PC-3 (cell line): ENCODE data around the gene PDZD2. TPM values are rescaled to one million over a fixed set of nuclear protein-coding genes. Genes with fewer than 3 reads are reported as not detected.

ENCODE experiments used
- ATAC-seq: fragments of 200-7000 bp; cut with Tn5 transposase; 2 replicates; pipeline ENCODE4 v1.9.1; 2020; ENCODE audit warnings: mild to moderate bottlenecking, moderate library complexity
- BruUV-seq: library from RNA; stranded (reverse); fragments of 400-500 nt; replicated peaks from 2 replicates; lab custom pipeline; 2021; lab: Mats Ljungman, UMichigan
- CTCF ChIA-PET: fragments of 300-600 bp; sonication (Branson Sonifier 250); formaldehyde crosslinking; loops from one replicate; lab custom pipeline; 2022; ENCODE audit warnings: antibody characterized with exemption; lab: Charles Lee
- POLR2A ChIA-PET: fragments of 300-600 bp; sonication (Branson Sonifier 250); formaldehyde crosslinking; loops from one replicate; lab custom pipeline; 2022; ENCODE audit warnings: antibody characterized with exemption; ENCODE audit not compliant: unreplicated experiment; lab: Charles Lee
- DNase-seq: peaks from one replicate; pipeline ENCODE4 v3.0.0-alpha.2; 2015
- H2AFZ ChIP-seq: fragments of 300-600 bp; sonication (generic); 2 replicates; pipeline ENCODE4 v1.6.0; 2016; ENCODE audit warnings: antibody characterized with exemption, low read length
- H3F3A ChIP-seq: fragments of 300-600 bp; sonication (generic); one replicate; pipeline ENCODE4 v1.6.0; 2017; ENCODE audit warnings: antibody characterized with exemption, low read length, control low read depth, mild to moderate bottlenecking; ENCODE audit not compliant: unreplicated experiment
- H3K27ac ChIP-seq: fragments of 300-600 bp; sonication (generic); 2 replicates; pipeline ENCODE4 v1.5.1; 2016; ENCODE audit warnings: mild to moderate bottlenecking, low read length
- H3K27me3 ChIP-seq: fragments of 300-600 bp; sonication (generic); 2 replicates; pipeline ENCODE4 v1.6.1; 2016; ENCODE audit warnings: low read length, mixed read lengths
- H3K36me3 ChIP-seq: fragments of 300-600 bp; sonication (generic); 2 replicates; pipeline ENCODE4 v1.6.1; 2016; ENCODE audit warnings: low read depth, mixed run types, low read length, mixed read lengths
- H3K4me1 ChIP-seq: fragments of 300-600 bp; sonication (generic); 2 replicates; pipeline ENCODE4 v1.5.1; 2016; ENCODE audit warnings: low read length; ENCODE audit not compliant: insufficient read depth
- H3K4me2 ChIP-seq: fragments of 300-600 bp; sonication (generic); 2 replicates; pipeline ENCODE4 v1.6.0; 2016; ENCODE audit warnings: low read length
- H3K4me3 ChIP-seq: fragments of 300-600 bp; sonication (generic); 2 replicates; pipeline ENCODE4 v1.5.1; 2016; ENCODE audit warnings: mild to moderate bottlenecking, low read length, mixed read lengths
- H3K79me2 ChIP-seq: fragments of 300-600 bp; sonication (generic); 2 replicates; pipeline ENCODE4 v1.6.1; 2017; ENCODE audit warnings: low read length, mixed read lengths
- H3K9ac ChIP-seq: fragments of 300-600 bp; sonication (generic); 2 replicates; pipeline ENCODE4 v1.6.0; 2016; ENCODE audit warnings: mild to moderate bottlenecking, low read length
- H3K9me2 ChIP-seq: fragments of 300-600 bp; sonication (generic); replicated peaks from 2 replicates; pipeline ENCODE4 v1.6.1; 2016; ENCODE audit warnings: mixed run types, low read length, mixed read lengths
- H3K9me3 ChIP-seq: fragments of 300-600 bp; sonication (generic); 2 replicates; pipeline ENCODE4 v1.6.1; 2016; ENCODE audit warnings: low read length, mixed read lengths
- H4K20me1 ChIP-seq: fragments of 300-600 bp; sonication (generic); 2 replicates; pipeline ENCODE4 v1.6.1; 2016; ENCODE audit warnings: low read length, mixed read lengths
- CTCF ChIP-seq: fragments of 300-600 bp; sonication (generic); conservative IDR thresholded peaks from 2 replicates; pipeline ENCODE4 v1.5.1; 2017; ENCODE audit warnings: antibody characterized with exemption, low read depth, mild to moderate bottlenecking, low read length
- EZH2 ChIP-seq: fragments of 300-600 bp; sonication (generic); IDR thresholded peaks from one replicate; pipeline ENCODE4 v1.6.1; 2017; ENCODE audit warnings: antibody characterized with exemption, mild to moderate bottlenecking, low read length; ENCODE audit not compliant: unreplicated experiment
- EZH2phosphoT487 ChIP-seq: fragments of 300-600 bp; sonication (generic); IDR thresholded peaks from 2 replicates; pipeline ENCODE4 v1.6.1; 2018; ENCODE audit warnings: mild to moderate bottlenecking, antibody characterized with exemption, low read length, borderline replicate concordance
- intact Hi-C: fragments of 100-400 bp; cut with micrococcal nuclease; formaldehyde crosslinking; loops from 2 replicates; pipeline ENCODE4 v1.9.0; 2023
- total RNA-seq: library from RNA; depleted of rRNA; stranded (reverse); fragments of >200 nt; gene quantifications from 2 replicates; pipeline ENCODE4 v1.2.3, GENCODE V29; 2014

The PDZD2 gene
- total RNA-seq, 1 experiment from 2014 or later, result 2.0 TPM

- Histone ChIP-seq H3K36me3 (no peaks in the 10 kb centered on the region), H3K4me2 (no peak overlapping the region), H3K27ac (no peak overlapping the region), H3K9me3 (no peaks in the 10 kb centered on the region), H3F3A (no peaks in the 10 kb centered on the region), H3K9ac (no peak overlapping the region), H3K4me3 (no peak overlapping the region), H3K4me1 (peaks cover 16% of the 10 kb centered on the region), H3K27me3 (no peaks in the 10 kb centered on the region), H4K20me1 (no peaks in the 10 kb centered on the region), H2AFZ (no peak overlapping the region), H3K79me2 (no peaks in the 10 kb centered on the region), H3K9me2 (no peaks in the 10 kb centered on the region)
- no peak for ATAC-seq
- CTCF ChIA-PET, result no interaction called here
- intact Hi-C loops, result no loop called here
- BruUV-seq, result no TSS peak
- TF ChIP-seq EZH2, result no peak
- no peak for TF ChIP-seq CTCF
- TF ChIP-seq EZH2phosphoT487, result no peak
- POLR2A ChIA-PET, result no interaction called here
- no peak for DNase-seq
Measured at GRCh38 chr5:32023816-32024215, 384.9 kb downstream of the PDZD2 start.

GRCh38 chr5:32024751-32025150 lies 385.8 kb downstream of the PDZD2 start:
- Histone ChIP-seq H3F3A (no peaks in the 10 kb centered on the region), H3K9me3 (no peaks in the 10 kb centered on the region), H3K4me2 (no peak overlapping the region), H3K9me2 (no peaks in the 10 kb centered on the region), H3K9ac (no peak overlapping the region), H3K27me3 (no peaks in the 10 kb centered on the region), H2AFZ (no peak overlapping the region), H4K20me1 (no peaks in the 10 kb centered on the region), H3K4me3 (no peak overlapping the region), H3K4me1 (peaks cover 24% of the 10 kb centered on the region), H3K27ac (no peak overlapping the region), H3K79me2 (no peaks in the 10 kb centered on the region), H3K36me3 (no peaks in the 10 kb centered on the region)
- intact Hi-C loops, result no loop called here
- no peak for DNase-seq
- TF ChIP-seq EZH2, result no peak
- TF ChIP-seq EZH2phosphoT487, result no peak
- no peak for TF ChIP-seq CTCF
- POLR2A ChIA-PET, result no interaction called here
- no TSS peak for BruUV-seq
- CTCF ChIA-PET, result no interaction called here
- ATAC-seq, result no peak

- BruUV-seq, result no TSS peak
- Histone ChIP-seq H3K4me3 (no peak overlapping the region), H3K27me3 (no peaks in the 10 kb centered on the region), H2AFZ (0 out of 2 replicates have a peak overlapping the region, but pooled peaks have one; percentile 44), H3K9ac (no peak overlapping the region; the same call in 1 of the 2 replicates), H3K36me3 (no peaks in the 10 kb centered on the region), H3K9me3 (no peaks in the 10 kb centered on the region), H3K4me2 (no peak overlapping the region), H3K4me1 (peaks cover 41% of the 10 kb centered on the region), H3K27ac (peak overlapping the region; percentile 63), H3K9me2 (no peaks in the 10 kb centered on the region), H3K79me2 (no peaks in the 10 kb centered on the region), H4K20me1 (no peaks in the 10 kb centered on the region), H3F3A (no peaks in the 10 kb centered on the region)
- DNase-seq (no peak), ATAC-seq (no peak)
- ChIA-PET POLR2A (no interaction called here), CTCF (interaction anchor here (0.6 kb wide), 1 partner anchor 120 kb away, joined by 3 read pairs; no protein-coding TSS in a partner anchor)
- intact Hi-C loops, result no loop called here
- TF ChIP-seq CTCF (no peak), EZH2 (no peak), EZH2phosphoT487 (no peak)
Measured at GRCh38 chr5:32027093-32027716, 388.3 kb downstream of the PDZD2 start.
